GM18502 (cell line): ENCODE measurements around the gene BACE2.
"Not testable (repeated sequence)": the region's sequence is repeated elsewhere in the genome, so short reads cannot be mapped to it uniquely, and the experiment has no call there.

ENCODE experiments used
- ATAC-seq: cut with Tn5 transposase; IDR thresholded peaks from one replicate; pipeline ENCODE4 v1.9.1; 2021; ENCODE audit warnings: mild to moderate bottlenecking; ENCODE audit not compliant: unreplicated experiment, poor library complexity

Gene BACE2

DNA sequence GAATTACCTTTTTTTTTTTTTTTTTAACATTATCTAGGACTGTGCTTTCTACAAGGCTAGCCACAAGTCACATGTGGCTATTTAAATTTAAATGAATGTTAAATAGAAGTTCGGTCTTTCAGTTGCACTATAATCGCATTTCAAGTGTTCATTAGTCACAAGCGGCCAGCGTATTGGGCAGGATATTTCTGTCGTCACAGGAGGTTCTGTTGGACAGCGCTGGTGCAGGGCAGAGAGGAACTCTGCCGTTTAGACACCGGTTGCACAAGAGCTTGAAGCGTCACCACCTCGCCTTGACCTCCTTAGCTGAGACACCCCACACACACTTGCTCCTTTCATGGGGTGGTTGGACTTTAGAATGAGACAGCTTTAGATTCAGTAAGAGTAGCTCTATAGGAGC is 64.1 kb downstream of the BACE2 start:
- ATAC-seq: no peak

DNA sequence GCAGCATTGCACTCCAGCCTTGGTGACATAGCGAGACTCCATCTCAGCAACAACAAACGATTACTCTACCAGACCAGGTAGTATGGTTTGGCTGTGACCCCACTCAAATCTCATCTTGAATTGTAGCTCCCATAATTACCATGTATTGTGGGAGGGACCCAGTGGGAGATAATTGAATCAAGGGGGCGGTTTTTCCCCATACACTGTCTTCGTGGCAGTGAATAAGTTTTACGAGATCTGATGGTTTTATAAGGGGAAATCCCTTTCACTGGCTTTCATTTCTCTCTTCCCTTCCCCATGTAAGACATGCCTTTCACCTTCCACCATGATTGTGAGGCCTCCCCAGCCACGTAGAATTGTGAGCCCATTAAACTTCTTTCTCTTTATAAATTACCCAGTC is 66.0 kb downstream of the BACE2 start:
- no peak for ATAC-seq

DNA sequence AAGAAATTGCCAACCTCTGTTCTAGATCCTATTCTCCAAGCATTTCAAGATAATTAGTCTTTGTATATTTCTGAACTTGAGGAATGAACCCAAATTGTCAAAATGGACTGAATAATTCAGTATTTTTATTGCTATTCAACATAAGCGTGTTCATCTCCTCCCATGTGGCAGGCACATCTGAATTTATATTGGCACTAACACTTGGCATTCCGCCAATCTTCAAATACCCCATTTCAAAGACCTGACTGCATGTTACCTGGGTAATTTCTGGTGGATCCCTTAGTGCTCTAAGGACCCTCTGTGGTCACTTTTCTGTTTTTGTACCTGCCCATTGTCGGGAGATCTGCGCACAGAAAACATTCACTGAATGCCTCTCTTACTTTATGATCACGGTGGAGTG is 66.6 kb downstream of the BACE2 start:
- no peak for ATAC-seq

DNA sequence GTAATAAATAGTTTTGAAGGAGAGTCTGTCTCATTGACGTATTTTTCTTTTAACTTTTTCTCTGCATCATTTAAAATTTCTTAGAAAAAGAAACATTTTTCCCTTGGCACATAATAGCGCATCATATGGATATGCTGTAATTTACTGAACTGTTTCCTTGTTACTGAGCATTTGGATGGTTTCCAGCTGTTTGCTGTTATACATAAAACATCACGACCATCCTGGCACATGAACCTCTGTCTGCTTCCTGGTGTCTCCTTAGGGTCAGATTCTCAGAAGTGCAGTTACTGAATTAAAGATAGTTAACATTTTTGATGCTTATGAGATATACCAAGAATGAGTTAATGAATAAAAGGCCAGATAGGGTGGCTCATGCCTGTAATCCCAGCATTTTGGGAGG is 67.2 kb downstream of the BACE2 start:
- ATAC-seq: no peak

DNA sequence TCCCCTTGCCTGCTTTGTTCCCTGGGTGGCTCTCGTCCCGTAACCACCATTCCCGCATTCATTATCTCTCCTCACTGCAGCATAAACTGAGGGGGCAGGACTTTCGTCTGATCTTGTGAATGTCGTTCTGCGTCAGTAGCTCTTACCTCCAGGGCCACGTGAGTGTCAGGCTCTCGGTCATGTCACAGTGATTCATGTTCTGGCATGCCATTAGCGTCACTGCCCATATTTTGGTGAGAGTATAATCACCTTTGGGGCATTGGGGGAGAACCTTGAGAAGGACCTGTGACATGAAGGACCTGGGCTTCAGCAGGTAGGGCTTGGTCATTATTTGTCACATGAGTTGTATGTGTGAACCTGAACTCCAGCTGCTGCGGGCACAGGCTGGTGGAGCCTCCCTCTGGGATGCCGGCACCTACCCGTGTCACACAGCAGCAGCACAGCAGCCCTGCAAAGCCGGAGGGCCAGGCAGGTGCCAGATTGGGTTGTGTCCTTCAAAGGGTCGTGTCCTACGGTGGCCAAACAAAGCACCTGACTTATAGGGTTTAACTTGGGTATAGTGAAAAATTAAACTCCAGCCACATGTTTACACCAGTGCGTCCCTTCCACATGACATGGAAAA is 68.5 kb downstream of the BACE2 start:
- no peak for ATAC-seq

DNA sequence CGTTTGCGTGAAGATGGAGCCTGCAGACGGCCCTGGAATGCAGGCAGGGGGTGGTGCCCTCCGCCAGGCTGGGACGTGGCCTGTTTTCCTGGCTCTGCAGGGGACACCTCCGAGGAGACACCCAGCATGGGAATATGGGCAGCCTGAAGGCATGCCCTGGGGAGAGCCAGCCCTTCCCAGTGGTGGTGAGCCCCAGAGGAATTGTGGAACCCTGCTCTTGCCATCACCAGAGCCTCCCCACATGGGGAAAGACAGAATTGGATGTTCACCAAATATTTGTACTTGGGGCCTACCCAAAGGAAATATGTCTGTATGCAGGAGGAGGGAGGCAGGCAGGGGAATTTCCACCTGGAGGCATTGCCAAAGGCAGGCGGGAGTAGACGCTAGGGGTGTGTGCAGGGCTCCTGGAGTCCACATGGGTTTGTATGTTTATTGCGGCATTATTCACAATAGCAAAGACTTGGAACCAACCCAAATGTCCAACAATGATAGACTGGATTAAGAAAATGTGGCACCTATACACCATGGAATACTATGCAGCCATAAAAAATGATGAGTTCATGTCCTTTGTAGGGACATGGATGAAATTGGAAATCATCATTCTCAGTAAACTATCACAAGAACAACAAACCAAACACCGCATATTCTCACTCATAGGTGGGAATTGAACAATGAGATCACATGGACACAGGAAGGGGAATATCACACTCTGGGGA is 70.3 kb downstream of the BACE2 start:
- not testable (repeated sequence) for ATAC-seq

DNA sequence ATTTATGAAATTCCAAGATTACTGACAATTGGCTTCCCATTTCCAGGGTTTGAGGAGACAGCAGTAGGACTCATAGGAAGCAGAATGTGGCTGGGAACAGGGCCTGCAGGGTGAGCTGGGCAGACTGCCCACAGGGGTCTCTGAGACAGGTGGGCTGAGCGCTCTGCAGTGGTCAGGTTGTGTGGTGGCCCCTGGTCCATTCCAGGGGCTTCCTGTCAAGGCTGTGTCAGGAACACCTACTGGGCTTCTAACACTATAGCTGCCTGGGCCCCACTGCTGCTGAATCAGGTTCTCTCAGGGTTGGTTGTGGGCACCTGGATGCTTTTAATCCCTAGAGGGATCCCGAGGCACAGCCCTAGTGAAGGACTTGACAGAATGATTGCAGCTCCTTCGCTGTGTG is 72.1 kb downstream of the BACE2 start:
- no peak for ATAC-seq

DNA sequence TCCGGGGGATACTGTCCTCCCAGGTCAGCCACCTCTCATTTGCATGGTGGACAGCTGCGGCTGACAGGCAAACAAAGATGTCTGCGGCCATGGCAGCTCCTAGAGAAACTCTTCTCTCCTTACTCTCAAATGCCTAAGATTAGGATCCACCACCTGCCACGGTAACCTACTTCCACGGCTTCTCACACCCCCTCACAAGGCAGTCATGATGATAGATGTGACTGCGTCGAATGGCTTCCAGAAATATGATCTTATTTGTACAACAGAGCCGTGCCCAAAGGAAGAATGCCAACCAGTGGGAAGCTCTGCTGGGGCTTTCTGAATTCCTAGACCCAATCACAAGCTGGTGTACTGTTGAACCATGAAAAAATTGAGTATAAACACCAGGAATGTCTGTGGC is 73.4 kb downstream of the BACE2 start:
- no peak for ATAC-seq

DNA sequence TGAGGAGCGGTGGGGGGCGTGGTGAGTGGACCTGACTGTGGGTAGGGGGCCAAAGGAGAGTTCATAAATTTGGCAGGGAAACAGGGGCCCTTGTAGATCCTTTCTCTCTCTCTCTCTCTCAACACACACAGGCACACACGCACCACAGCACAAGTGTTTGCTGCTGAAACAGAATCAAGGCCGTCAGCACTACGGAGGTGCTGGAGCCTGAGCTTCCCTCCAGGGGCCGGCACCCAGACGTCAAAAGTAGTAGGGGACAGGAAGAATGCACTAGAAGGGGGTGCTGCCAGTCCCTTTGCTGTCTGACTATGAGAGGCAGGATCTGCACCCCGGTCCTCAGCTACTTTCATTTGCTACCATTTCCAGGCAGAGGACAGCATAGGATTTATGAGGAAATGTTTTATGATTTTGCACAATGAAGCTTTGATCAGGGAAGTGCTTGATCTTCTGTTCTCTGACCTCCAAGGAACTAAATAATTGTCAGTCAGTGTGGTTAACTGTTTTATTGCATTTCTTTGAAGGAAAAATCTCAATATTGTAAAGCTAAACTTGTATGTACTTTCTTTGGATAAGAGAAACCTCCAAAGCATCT is 74.4 kb downstream of the BACE2 start:
- ATAC-seq: no peak

DNA sequence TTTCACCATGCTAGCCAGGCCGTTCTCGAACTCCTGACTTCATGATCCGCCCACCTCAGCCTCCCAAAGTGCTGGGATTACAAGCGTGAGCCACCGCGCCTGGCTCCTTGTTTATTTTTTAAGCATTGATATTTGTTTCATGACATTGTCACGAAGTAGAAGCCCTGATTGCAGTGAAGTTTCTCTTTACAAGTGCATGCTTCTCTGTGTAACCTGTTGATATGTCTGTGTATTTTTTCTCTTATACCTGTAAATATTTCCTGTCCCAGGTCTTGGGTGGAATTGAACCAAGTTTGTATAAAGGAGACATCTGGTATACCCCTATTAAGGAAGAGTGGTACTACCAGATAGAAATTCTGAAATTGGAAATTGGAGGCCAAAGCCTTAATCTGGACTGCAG is 75.1 kb downstream of the BACE2 start:
- ATAC-seq: no peak

DNA sequence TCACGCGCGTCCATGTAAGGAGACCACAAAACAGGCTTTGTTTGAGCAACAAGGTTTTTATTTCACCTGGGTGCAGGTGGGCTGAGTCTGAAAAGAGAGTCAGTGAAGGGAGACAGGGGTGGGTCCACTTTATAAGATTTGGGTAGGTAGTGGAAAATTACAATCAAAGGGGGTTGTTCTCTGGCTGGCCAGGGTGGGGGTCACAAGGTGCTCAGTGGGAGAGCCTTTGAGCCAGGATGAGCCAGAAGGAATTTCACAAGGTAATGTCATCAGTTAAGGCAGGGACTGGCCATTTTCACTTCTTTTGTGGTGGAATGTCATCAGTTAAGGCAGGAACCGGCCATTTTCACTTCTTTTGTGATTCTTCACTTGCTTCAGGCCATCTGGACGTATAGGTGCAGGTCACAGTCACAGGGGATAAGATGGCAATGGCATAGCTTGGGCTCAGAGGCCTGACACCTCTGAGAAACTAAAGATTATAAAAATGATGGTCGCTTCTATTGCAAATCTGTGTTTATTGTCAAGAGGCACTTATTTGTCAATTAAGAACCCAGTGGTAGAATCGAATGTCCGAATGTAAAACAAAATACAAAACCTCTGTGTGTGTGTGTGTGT is 76.4 kb downstream of the BACE2 start:
- ATAC-seq: not testable (repeated sequence)

DNA sequence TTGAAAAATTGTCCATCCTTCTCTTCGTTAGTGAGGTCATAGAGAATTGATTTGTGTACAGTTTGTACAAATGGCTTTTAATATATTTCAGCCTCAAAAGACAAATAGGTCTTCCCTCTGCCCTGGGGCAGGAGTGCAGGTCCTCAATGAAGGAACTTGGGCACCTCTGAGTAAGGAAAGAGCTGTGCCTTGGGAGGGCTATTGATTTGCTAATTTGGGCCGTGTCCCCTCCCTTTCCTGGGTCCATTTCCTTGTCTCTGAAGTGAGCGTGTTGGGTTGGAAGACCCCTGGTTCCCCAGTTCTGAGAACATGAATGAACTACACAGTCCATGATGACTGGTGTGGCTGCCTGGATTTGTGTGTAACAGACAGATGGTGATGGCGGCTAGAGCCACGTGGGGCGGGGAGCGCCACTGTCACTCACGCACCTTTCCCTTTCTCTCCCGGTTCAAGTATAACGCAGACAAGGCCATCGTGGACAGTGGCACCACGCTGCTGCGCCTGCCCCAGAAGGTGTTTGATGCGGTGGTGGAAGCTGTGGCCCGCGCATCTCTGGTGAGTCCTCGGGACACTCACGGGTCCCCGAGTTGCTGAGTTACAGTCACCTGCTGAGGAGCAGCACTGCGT is 77.7 kb downstream of the BACE2 start:
- ATAC-seq: no peak

DNA sequence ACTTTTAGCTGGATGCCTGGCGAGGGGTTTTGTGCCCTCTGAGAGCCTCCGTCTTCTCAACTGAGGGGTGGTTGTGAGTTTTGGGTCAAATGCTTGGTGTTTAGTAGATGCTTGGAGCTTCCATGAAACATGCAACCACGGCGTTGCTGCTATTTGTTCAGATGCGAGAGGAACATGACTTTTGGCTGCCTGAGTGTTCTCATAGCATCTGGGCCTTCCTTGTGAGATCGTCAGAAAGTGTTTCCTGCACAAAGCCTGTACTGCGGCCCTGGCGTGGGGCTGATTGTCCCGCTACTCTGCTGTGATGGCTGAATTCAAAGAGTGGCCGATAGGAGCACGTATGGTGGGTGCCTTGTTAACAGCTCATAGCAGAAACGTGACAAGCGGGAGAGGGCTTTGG is 78.8 kb downstream of the BACE2 start:
- ATAC-seq: no peak

DNA sequence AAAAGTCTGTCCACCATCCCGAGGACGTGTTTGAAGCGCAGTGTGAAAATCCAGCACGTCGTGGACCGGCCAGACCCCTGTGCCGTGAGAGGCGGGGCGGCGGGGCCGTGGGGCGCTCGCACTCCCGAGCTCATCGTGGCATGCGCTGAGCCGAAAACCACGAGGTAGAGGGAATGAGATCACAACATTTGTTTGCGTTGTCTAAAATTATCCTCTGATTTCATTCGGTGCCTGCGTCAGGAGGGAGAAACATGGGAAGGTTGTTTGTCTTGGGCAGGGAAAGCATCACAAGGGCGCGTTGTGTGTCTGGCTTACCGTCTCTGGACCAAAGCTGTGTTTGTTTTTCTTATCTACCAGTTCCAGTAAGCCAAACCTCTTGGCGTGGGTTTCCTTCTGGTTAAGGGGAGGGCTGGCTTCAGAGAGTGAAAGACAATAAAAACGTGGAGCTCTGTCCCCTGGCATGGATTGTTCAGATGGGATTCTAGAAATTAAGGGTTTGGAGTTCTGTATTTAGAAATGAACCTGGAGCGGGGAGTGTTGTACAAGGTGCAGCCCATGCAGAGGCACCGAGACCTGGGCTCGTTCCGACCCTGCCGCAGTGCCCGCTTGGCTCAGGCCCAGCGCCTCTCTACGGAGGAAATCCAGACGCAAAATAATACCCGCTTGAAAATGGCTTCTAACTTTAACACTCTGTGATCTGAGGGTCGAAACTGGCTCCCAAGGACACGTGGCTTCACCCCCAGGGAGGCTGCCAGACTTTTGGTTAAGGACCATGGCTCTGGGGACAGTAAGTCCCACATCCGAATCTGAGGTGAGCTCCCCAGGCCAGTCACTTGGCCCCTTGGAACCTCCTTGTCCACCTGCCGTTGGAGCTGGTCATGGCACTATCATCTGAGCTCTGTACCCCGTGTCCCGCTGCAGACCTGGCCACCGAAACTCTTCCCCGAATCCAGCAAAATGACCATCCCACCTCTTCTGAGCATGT is 79.9 kb downstream of the BACE2 start:
- ATAC-seq: no peak

DNA sequence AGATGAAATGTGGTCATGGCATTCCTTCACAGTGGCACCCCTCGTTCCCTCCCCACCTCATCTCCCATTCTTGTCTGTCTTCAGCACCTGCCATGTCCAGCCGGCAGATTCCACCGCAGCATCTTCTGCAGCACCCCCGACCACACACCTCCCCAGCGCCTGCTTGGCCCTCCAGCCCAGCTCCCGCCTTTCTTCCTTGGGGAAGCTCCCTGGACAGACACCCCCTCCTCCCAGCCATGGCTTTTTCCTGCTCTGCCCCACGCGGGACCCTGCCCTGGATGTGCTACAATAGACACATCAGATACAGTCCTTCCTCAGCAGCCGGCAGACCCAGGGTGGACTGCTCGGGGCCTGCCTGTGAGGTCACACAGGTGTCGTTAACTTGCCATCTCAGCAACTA is 81.5 kb downstream of the BACE2 start:
- ATAC-seq: no peak

DNA sequence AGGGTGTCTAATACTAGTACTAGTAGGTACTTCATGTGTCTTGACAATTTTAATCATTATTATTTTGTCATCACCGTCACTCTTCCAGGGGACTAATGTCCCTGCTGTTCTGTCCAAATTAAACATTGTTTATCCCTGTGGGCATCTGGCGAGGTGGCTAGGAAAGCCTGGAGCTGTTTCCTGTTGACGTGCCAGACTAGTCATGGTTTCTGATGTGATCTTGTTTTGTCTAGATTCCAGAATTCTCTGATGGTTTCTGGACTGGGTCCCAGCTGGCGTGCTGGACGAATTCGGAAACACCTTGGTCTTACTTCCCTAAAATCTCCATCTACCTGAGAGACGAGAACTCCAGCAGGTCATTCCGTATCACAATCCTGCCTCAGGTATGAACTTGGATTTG is 82.6 kb downstream of the BACE2 start:
- ATAC-seq: no peak

DNA sequence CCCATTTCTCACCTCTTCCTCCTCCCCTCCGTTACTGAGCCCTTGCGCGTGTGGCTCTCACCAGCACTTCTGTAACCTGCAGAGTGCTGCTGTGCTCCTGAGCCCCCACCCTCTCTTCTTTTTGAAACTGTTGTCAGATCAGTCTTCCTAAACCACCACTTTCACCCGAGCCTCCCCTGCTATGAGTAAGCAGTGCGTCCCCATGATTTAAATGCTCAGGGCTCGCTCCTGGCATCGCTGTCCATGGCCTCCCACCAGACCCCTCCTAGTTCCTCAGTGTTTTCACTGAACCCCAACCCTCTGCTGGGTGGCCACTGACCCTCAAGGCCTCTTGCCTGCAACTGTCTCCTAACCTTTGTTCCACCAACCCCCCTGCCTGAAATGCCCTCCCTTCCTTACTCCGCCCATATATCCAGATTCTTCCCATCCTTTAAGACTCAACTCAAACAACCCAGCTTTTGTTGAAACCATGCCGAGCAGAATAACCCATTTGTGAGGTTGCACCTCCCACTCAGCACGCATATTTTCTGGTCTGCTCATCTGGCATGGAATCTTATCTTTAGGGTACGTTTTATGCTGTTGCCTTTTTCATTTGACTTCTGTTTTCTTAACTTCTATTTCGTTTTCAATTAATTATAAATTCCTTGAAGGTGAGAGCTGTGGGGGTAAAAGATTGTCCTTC is 84.1 kb downstream of the BACE2 start:
- ATAC-seq: no peak

DNA sequence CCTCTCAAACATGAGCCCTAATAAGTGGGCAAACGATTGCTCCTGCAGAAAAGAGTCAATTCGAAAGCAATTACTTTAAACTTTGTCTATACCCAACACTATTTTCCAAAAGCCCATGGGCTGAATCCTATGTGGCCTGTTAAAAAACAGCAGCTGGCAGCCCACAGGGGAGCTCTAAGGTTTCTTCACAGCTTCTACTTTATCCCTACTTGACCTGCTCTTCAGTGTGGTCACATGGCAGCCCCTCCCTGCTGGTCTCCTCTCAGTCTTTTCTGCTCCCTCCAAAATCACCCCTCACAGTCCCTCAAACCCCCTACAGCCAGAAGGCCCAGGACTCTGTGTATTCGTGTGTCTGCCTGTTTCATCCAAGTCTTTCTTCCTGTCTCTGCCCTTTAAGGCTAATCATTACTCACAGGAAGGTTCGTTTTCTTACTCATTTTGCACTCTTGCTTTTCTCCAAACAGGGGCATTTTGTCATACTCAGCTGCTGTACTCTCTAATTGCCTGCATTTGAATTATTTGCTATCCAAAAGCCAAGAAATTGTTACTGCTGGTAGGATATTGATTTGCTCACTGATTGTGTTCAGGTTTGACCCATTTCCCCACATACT is 86.2 kb downstream of the BACE2 start:
- ATAC-seq: no peak

DNA sequence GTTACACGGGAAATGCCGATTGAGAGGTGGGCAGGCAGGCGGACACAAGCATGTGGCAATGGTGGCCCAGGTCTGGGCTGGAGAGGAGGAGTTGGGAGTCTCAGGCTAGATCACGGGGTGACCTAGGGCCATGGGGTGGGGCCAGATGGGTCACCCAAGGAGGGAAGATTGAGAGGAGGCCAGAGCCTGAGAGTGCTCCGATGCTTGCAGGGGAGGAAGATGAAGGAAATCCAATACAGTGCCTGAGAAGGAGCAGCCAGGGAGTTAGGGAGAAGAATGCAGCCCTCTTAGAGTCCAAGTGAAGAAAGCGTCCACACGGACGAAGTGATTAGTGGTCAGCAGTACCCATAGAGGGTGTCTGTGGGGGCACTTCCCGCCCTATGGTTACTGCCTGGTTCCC is 87.2 kb downstream of the BACE2 start:
- ATAC-seq: no peak
